Measurements from ENCODE around the gene CCDC71L. TPM values are rescaled to one million over a fixed set of nuclear protein-coding genes. Genes with fewer than 3 reads are reported as not detected.
A peak's percentile ranks its signal among the peaks of the same experiment; 100 is the strongest.
"Not testable (repeated sequence)": the region's sequence is repeated elsewhere in the genome, so short reads cannot be mapped to it uniquely, and the experiment has no call there.

CCDC71L gene
- 62.5 and 65.2 TPM in 2 replicates for total RNA-seq
- 50.7 and 60.3 TPM in 2 replicates for polyA plus RNA-seq
- polyA plus RNA-seq (2011; cell fraction: cytosol; rRNA removed) = 40.0 and 41.2 TPM in 2 replicates
- 25.6 and 30.8 TPM in 2 replicates for polyA plus RNA-seq (2011; cell fraction: nucleus; rRNA removed)
- 43.2 and 65.7 TPM in 2 replicates for polyA plus RNA-seq (2012)
- 24.6 and 28.5 TPM in 2 replicates for polyA minus RNA-seq
- 6.2 TPM for polyA minus RNA-seq (2011; cell fraction: cytosol; rRNA and poly(A)+ RNA removed)
- polyA minus RNA-seq (2011; cell fraction: nucleus; rRNA and poly(A)+ RNA removed) = 22.4 and 22.6 TPM in 2 replicates
- Bru-seq, nascent RNA = percentile 97 among the genes with signal in this experiment
- percentile 73 among the genes with signal in this experiment for BruChase-seq, experiment 1, labeled RNA remaining after a 6-hour chase
- BruChase-seq, experiment 2, labeled RNA remaining after a 2-hour chase = percentile 99 among the genes with signal in this experiment
- long read RNA-seq, full-length matches to known transcripts = 114 of 114 reads
- long read RNA-seq, partial matches to known transcripts = 0 of 114 reads
- long read RNA-seq, other reads (novel, unspliced or antisense) = 0 of 114 reads

DNA sequence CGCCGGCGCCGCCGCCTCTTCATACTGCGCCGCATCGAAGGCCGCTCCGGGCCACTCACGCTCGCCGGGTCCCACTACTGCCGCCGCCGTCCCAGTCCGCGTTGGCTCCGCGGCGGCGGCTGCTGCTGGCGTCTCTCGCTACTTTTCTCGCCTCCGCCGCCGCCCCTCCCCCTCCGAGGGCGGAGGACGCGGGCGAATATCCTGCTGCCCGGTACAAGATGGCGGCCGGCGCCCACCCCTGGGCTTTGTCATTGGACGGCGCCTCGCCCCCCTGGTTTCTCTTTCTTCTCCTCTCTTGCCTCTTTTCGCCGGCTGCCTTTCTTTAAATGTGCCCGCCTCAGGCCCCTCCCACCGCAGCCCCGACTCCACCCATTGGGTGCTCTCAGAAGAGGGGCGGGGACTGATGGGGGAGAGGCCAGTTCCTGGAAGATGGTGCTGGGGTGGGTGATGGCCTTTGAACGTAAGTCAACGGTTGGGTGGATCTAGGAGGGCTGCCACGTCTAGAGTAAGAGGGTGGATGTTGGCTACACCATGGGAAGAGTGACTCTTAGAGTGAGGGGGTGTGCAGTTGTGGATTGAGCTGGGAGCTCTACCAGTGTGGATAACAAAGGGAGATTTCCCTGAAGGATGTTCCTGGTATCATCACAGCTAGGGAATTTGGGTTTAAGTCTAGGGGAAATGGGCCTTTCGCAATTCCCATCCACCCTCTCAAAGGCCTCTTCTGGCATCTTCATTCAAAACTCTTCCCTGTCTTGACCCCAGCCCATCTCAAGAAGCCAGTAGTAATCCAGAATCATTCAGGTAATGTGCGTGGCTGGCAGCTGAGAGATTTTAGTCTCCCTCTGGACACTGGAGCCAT is at the start of gene CCDC71L:
CCDC71L (minus strand) TSS at position 297 of the 859 bp plus-strand sequence; CDS start at position 35, 262 bp downstream.
- H3K4me1 ChIP-seq (ENCODE audit: control insufficient read depth, extremely low read depth, insufficient read depth, low read length) = peaks cover 22% of the 10 kb centered on the region

DNA sequence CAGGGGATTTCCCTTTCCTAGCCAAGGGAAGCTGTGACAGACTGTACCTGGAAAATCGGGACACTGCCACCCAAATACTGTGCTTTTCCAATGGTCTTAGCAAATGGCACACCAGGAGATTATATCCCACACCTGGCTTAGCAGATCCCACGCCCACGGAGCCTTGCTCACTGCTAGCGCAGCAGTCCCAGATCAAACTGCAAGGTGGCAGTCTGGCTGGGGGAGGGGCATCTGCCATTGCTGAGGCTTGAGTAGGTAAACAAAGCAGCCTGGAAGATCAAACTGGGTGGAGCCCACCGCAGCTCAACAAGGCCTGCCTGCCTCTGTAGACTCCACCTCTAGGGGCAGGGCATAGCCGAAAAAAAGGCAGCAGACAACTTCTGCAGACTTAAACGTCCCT is 48.6 kb upstream of the CCDC71L start:
- intact Hi-C loops (cut with micrococcal nuclease); dilution Hi-C loops (cut with MboI; ENCODE audit: extremely low pct_ligation_motif_present, low sequenced_read_pairs); POLR2A ChIA-PET; H3K9me1 ChIP-seq (replicated peaks; ENCODE audit: control insufficient read depth, extremely low read depth, insufficient read depth, low read length); FAIRE-seq; H3K4me2 ChIP-seq (ENCODE audit: insufficient read depth, low read length); H3K4me1 ChIP-seq (ENCODE audit: control insufficient read depth, extremely low read depth, insufficient read depth, low read length); BruUV-seq (replicated peaks); H2AFZ ChIP-seq (ENCODE audit: low read depth, low read length); H3K27ac ChIP-seq (ENCODE audit: insufficient read depth, low read depth, low read length); H3K27me3 ChIP-seq (ENCODE audit: control insufficient read depth in 2 of 2, insufficient read depth in 2 of 2, low read length in 2 of 2); H3K9ac ChIP-seq (replicated peaks; ENCODE audit: extremely low read depth, insufficient read depth, low read length); H3K9me3 ChIP-seq (replicated peaks; ENCODE audit: control insufficient read depth, insufficient read depth, low read length); H3K36me3 ChIP-seq (ENCODE audit: control insufficient read depth in 2 of 2, extremely low read depth in 1 of 2, insufficient read depth in 2 of 2, low read length in 2 of 2); DNase-seq (ENCODE audit: low read depth, low spot score); H3K4me3 ChIP-seq (replicated peaks in 1 of 3; ENCODE audit: insufficient read depth in 1 of 3, low read depth in 1 of 3, low read length in 3 of 3); H3K79me2 ChIP-seq (ENCODE audit: control insufficient read depth, insufficient read depth, low read length); H4K20me1 ChIP-seq (replicated peaks; ENCODE audit: control insufficient read depth, extremely low read depth, insufficient read depth, low read length): not testable (repeated sequence)
- CTCF ChIA-PET = interaction anchor here (1.3 kb wide), 1 partner anchor 28 kb away, joined by 3 read pairs; no protein-coding TSS in a partner anchor

More for the DNA sequence above, at the start of gene CCDC71L:
- no peaks in the 10 kb centered on the region for H3K36me3 ChIP-seq (ENCODE audit: control insufficient read depth in 2 of 2, extremely low read depth in 1 of 2, insufficient read depth in 2 of 2, low read length in 2 of 2)
- no peaks in the 10 kb centered on the region for H3K27me3 ChIP-seq (ENCODE audit: control insufficient read depth in 2 of 2, insufficient read depth in 2 of 2, low read length in 2 of 2)
- H4K20me1 ChIP-seq (replicated peaks; ENCODE audit: control insufficient read depth, extremely low read depth, insufficient read depth, low read length) = no peaks in the 10 kb centered on the region
- peak within 1 kb of the TSS; percentile 74 for H2AFZ ChIP-seq (ENCODE audit: low read depth, low read length)
- H3K9ac ChIP-seq (replicated peaks; ENCODE audit: extremely low read depth, insufficient read depth, low read length) = peak within 1 kb of the TSS; percentile 98
- DNase-seq (ENCODE audit: low read depth, low spot score) (peak; percentile 94), FAIRE-seq (peak; percentile 76)
- H3K9me3 ChIP-seq (replicated peaks; ENCODE audit: control insufficient read depth, insufficient read depth, low read length) = no peaks in the 10 kb centered on the region
- H3K4me3 ChIP-seq (replicated peaks in 1 of 3; ENCODE audit: insufficient read depth in 1 of 3, low read depth in 1 of 3, low read length in 3 of 3) = peak within 1 kb of the TSS; percentile 50 to 100 (median 98)
- TF ChIP-seq POLR2AphosphoS5 (IDR thresholded peaks at IDR 0.05; ENCODE audit: insufficient read depth, low read depth, low read length) (peak; percentile 90), POLR2A (IDR thresholded peaks at IDR 0.05; ENCODE audit: low read depth, low read length) (peak; percentile 85), JUN (IDR thresholded peaks at IDR 0.05; ENCODE audit: borderline replicate concordance, insufficient read depth, insufficient read length, low read depth) (no peak), MYC (IDR thresholded peaks at IDR 0.05; ENCODE audit: low read depth, low read length) (no peak), GATA2 (IDR thresholded peaks at IDR 0.05; ENCODE audit: insufficient read depth, insufficient read length, low read depth, low read length) (no peak), FOS (IDR thresholded peaks at IDR 0.05; ENCODE audit: borderline replicate concordance, insufficient read depth, low read length) (no peak), EZH2 (IDR thresholded peaks at IDR 0.05; ENCODE audit: borderline replicate concordance, low read depth, low read length, severe bottlenecking) (no peak)
- TF ChIP-seq, protein P1, sequence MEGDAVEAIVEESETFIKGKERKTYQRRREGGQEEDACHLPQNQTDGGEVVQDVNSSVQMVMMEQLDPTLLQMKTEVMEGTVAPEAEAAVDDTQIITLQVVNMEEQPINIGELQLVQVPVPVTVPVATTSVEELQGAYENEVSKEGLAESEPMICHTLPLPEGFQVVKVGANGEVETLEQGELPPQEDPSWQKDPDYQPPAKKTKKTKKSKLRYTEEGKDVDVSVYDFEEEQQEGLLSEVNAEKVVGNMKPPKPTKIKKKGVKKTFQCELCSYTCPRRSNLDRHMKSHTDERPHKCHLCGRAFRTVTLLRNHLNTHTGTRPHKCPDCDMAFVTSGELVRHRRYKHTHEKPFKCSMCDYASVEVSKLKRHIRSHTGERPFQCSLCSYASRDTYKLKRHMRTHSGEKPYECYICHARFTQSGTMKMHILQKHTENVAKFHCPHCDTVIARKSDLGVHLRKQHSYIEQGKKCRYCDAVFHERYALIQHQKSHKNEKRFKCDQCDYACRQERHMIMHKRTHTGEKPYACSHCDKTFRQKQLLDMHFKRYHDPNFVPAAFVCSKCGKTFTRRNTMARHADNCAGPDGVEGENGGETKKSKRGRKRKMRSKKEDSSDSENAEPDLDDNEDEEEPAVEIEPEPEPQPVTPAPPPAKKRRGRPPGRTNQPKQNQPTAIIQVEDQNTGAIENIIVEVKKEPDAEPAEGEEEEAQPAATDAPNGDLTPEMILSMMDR (IDR thresholded peaks at IDR 0.05; ENCODE audit: extremely low read depth in 1 of 2, insufficient read depth in 1 of 2, low read depth in 1 of 2, low read length in 2 of 2) = no peak
- TF ChIP-seq, protein P2, sequence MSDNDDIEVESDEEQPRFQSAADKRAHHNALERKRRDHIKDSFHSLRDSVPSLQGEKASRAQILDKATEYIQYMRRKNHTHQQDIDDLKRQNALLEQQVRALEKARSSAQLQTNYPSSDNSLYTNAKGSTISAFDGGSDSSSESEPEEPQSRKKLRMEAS (IDR thresholded peaks at IDR 0.05; ENCODE audit: insufficient read depth, insufficient read length) = no peak
- H3K4me2 ChIP-seq (ENCODE audit: insufficient read depth, low read length) = peak within 1 kb of the TSS; percentile 99
- ChIA-PET POLR2A (interaction anchor here (0.7 to 1.7 kb wide), 4 partner anchors 75 to 277 kb away, joined by 3 to 8 read pairs (median 6); no protein-coding TSS in a partner anchor), CTCF (interaction anchor here (0.6 to 6.7 kb wide), 28 partner anchors 10 to 491 kb away, joined by 3 to 191 read pairs (median 4); no protein-coding TSS in a partner anchor)
- H3K9me1 ChIP-seq (replicated peaks; ENCODE audit: control insufficient read depth, extremely low read depth, insufficient read depth, low read length) = no peaks in the 10 kb centered on the region
- H3K79me2 ChIP-seq (ENCODE audit: control insufficient read depth, insufficient read depth, low read length) = peaks cover 30% of the 10 kb centered on the region
- peak within 1 kb of the TSS; percentile 90 for H3K27ac ChIP-seq (ENCODE audit: insufficient read depth, low read depth, low read length)
- intact Hi-C loops (cut with micrococcal nuclease) (loop anchor here (1.0 to 10.0 kb wide), 14 partner anchors 20 to 486 kb away; partner anchors contain the start of genes NAMPT and PIK3CG), dilution Hi-C loops (cut with MboI; ENCODE audit: extremely low pct_ligation_motif_present, low sequenced_read_pairs) (no loop called here)
- BruUV-seq (replicated peaks) = TSS peak; percentile 37
